GM12878 (cell line): ENCODE results near the gene CCDC27. TPM values are rescaled to one million over a fixed set of nuclear protein-coding genes. Genes with fewer than 3 reads are reported as not detected.

Experiments
- ATAC-seq: fragments of 200-7000 bp; cut with Tn5 transposase; 3 replicates; pipeline ENCODE4 v1.9.1; 2020; ENCODE audit warnings: mild to moderate bottlenecking, moderate library complexity
- BruUV-seq: library from RNA; stranded (reverse); fragments of 400-500 nt; replicated peaks from 2 replicates; lab custom pipeline; 2021; lab: Mats Ljungman, UMichigan
- CTCF ChIA-PET: fragments of 300-600 bp; sonication (Branson Sonifier 250); formaldehyde crosslinking; extraction: SDS; loops from one replicate; lab custom pipeline; 2021; ENCODE audit warnings: inconsistent platforms; lab: Yijun Ruan, JAX
- POLR2A ChIA-PET: fragments of 350-600 bp; formaldehyde crosslinking; extraction: SDS; loops from one replicate; lab custom pipeline; 2021; ENCODE audit warnings: inconsistent platforms; lab: Charles Lee
- RAD21 ChIA-PET: fragments of 300-600 bp; sonication (Branson Sonifier 250); formaldehyde crosslinking; loops from one replicate; lab custom pipeline; 2023; ENCODE audit warnings: antibody characterized with exemption; ENCODE audit not compliant: unreplicated experiment; lab: Charles Lee
- SMC1A ChIA-PET: fragments of 300-600 bp; sonication (Branson Sonifier 250); formaldehyde crosslinking; loops from one replicate; lab custom pipeline; 2023; ENCODE audit not compliant: unreplicated experiment, uncharacterized antibody; lab: Charles Lee
- DNase-seq: peaks from one replicate; pipeline ENCODE4 v3.0.0-alpha.2; 2011; ENCODE audit warnings: low read depth, low spot score
- FAIRE-seq: peaks from 3 replicates; lab custom pipeline; 2011; peaks lifted over from hg19 to GRCh38; lab: Jason Lieb, UNC
- H2AFZ ChIP-seq: 2 replicates; pipeline ENCODE4 v1.6.0; 2011; ENCODE audit warnings: low read depth, low read length, control low read depth; ENCODE audit not compliant: control insufficient read depth
- H3K27ac ChIP-seq: 2 replicates; pipeline ENCODE4 v1.5.1; 2011; ENCODE audit warnings: control low read depth; ENCODE audit not compliant: control insufficient read depth, insufficient read depth
- H3K27me3 ChIP-seq, 2 experiments: replicated peaks in 1 of 2; 2 replicates each; pipeline versions ENCODE4 v1.6.0 to v1.6.1; 2011; ENCODE audit warnings: low read length in 1 of 2; ENCODE audit not compliant: control insufficient read depth in 2 of 2, insufficient read depth in 2 of 2
- H3K36me3 ChIP-seq, 2 experiments: 2 replicates each; pipeline ENCODE4 v1.5.1; 2011; ENCODE audit warnings: low read length in 1 of 2; ENCODE audit not compliant: control insufficient read depth in 2 of 2, insufficient read depth in 2 of 2
- H3K4me1 ChIP-seq: 2 replicates; pipeline ENCODE4 v1.6.1; 2011; ENCODE audit warnings: mild to moderate bottlenecking, low read length, moderate library complexity, mixed read lengths; ENCODE audit not compliant: control insufficient read depth, insufficient read depth
- H3K4me2 ChIP-seq: 2 replicates; pipeline ENCODE4 v1.6.0; 2011; ENCODE audit warnings: control low read depth; ENCODE audit not compliant: control insufficient read depth, insufficient read depth
- H3K4me3 ChIP-seq: fragments of 200-600 bp; sonication (generic); 2 replicates; pipeline ENCODE4 v1.5.1; 2016
- H3K79me2 ChIP-seq: 2 replicates; pipeline ENCODE4 v1.6.0; 2011; ENCODE audit warnings: low read length; ENCODE audit not compliant: control insufficient read depth, insufficient read depth
- H3K9ac ChIP-seq: 2 replicates; pipeline ENCODE4 v1.8.0; 2011; ENCODE audit warnings: low read length, control low read depth, mixed read lengths; ENCODE audit not compliant: control insufficient read depth, insufficient read depth
- H3K9me3 ChIP-seq: replicated peaks from 3 replicates; pipeline ENCODE4 v1.5.1; 2011; ENCODE audit warnings: mild to moderate bottlenecking, low read length; ENCODE audit not compliant: control insufficient read depth, insufficient read depth
- H4K20me1 ChIP-seq: 2 replicates; pipeline ENCODE4 v1.6.0; 2011; ENCODE audit not compliant: control insufficient read depth, insufficient read depth
- BACH1 ChIP-seq: fragments of 450-650 bp; IDR thresholded peaks from 2 replicates; pipeline ENCODE4 v1.6.1; 2017; ENCODE audit warnings: mild to moderate bottlenecking, borderline replicate concordance
- CEBPB ChIP-seq, 2 experiments: fragments of 150-350 bp in 1 of 2; IDR thresholded peaks; 2 replicates each; pipeline ENCODE4 v1.6.1; 2012 to 2014; ENCODE audit warnings: low read depth in 2 of 2, low read length in 2 of 2, borderline replicate concordance in 1 of 2, inconsistent platforms in 1 of 2
- KAT2A ChIP-seq: conservative IDR thresholded peaks from 2 replicates; pipeline ENCODE4 v1.6.1; 2011; ENCODE audit warnings: low read depth, low read length; ENCODE audit not compliant: control insufficient read depth
- NBN ChIP-seq: fragments of 450-650 bp; IDR thresholded peaks from 2 replicates; pipeline ENCODE4 v1.6.1; 2016
- NRF1 ChIP-seq: conservative IDR thresholded peaks from 2 replicates; pipeline ENCODE4 v1.6.1; 2011; ENCODE audit warnings: mild to moderate bottlenecking, low read depth, low read length, improper control_type of control experiment
- TCF3 ChIP-seq: IDR thresholded peaks from 2 replicates; pipeline ENCODE4 v1.6.1; 2012; ENCODE audit warnings: low read depth, mild to moderate bottlenecking, low read length, borderline replicate concordance; ENCODE audit not compliant: insufficient read depth
- WGBS: methylation state at CpG from one replicate; pipeline ENCODE4 v1.1.6; 2016; ENCODE audit warnings: low lambda C conversion rate; ENCODE audit not compliant: insufficient replicate concordance, insufficient coverage; ENCODE audit errors: missing lambda C conversion rate; 5-methylcytosine and 5-hydroxymethylcytosine counted together
- in situ Hi-C: fragments of 300-500 bp; cut with MboI; formaldehyde crosslinking; loops from 9 replicates; pipeline ENCODE4 v1.14.3; 2018; ENCODE audit warnings: mixed read lengths
- intact Hi-C: fragments of 100-400 bp; cut with micrococcal nuclease; formaldehyde crosslinking; loops from one replicate; pipeline ENCODE4 v1.14.2; 2022; ENCODE audit not compliant: unreplicated experiment
- polyA plus RNA-seq, 11 experiments: library from polyadenylated mRNA; depleted of rRNA in 4 of 11; unstranded in 6 of 11; stranded (reverse) in 5 of 11; fragments of >200 nt; fragmentation: Nextera tagmentation in 4 of 11; fragmentation: Illumina TruSeq in 1 of 11; extraction: Ambion mirVana in 4 of 11; extraction: Trizol in 1 of 11; gene quantifications; 1 replicate in 1 of 11; 2 replicates in 10 of 11; pipeline versions ENCODE4 v1.2.1 to v1.2.3, GENCODE V29; 2011 to 2016; ENCODE audit warnings: inconsistent platforms in 2 of 11, missing spikeins in 2 of 11, low read depth in 1 of 11
- total RNA-seq, 4 experiments: library from RNA; depleted of rRNA in 3 of 4; stranded (reverse); fragments of >200 nt in 3 of 4; fragmentation: Illumina TruSeq in 1 of 4; extraction: Trizol in 1 of 4; gene quantifications; 2 replicates each; pipeline versions ENCODE4 v1.2.1 to v1.2.3, GENCODE V29; 2013 to 2021

Gene CCDC27
- total and polyA plus RNA-seq, 10 of the 15 experiments (the other 5 are each of a cell fraction or from before 2014, with no cell fraction given): 0.05 TPM; not detected in 9

GRCh38 chr1:3803905-3804626 is 51.8 kb downstream of the CCDC27 start:
- FAIRE-seq (no peak), DNase-seq (no peak), ATAC-seq (peak; percentile 25; the same call in 1 of the 3 replicates)
- H3K36me3 ChIP-seq: no peaks in the 10 kb centered on the region
- no peaks in the 10 kb centered on the region; a peak in 1 of 4 replicates for H3K27me3 ChIP-seq
- H3K9ac ChIP-seq: peak overlapping the region; percentile 4; the same call in 1 of the 2 replicates
- peaks cover 3% of the 10 kb centered on the region; the same call in 2 of the 3 replicates for H3K9me3 ChIP-seq
- ChIA-PET SMC1A (interaction anchor here (1.1 to 1.7 kb wide), 4 partner anchors 10 to 185 kb away, joined by 3 to 6 read pairs (median 3); no protein-coding TSS in a partner anchor), POLR2A (interaction anchor here (1.1 kb wide), 1 partner anchor 11 kb away, joined by 4 read pairs; no protein-coding TSS in a partner anchor), CTCF (interaction anchor here (0.7 to 1.2 kb wide), 7 partner anchors 10 to 1510 kb away, joined by 3 to 4 read pairs (median 3); no protein-coding TSS in a partner anchor), RAD21 (interaction anchor here (0.7 to 1.2 kb wide), 3 partner anchors 8 to 131 kb away, joined by 3 to 5 read pairs (median 4); partner anchors contain the start of gene LRRC47)
- H3K27ac ChIP-seq: no peak overlapping the region
- 0 out of 2 replicates have a peak overlapping the region, but pooled peaks have one; percentile 26 for H3K4me2 ChIP-seq
- H3K79me2 ChIP-seq: no peaks in the 10 kb centered on the region
- BruUV-seq: no TSS peak
- intact Hi-C loops: no loop called here
- WGBS: 59% methylated on average over 19 of the region's 19 CpGs
- peak overlapping the region; percentile 52 for H2AFZ ChIP-seq
- in situ Hi-C loops: no loop called here
- H3K4me1 ChIP-seq: peaks cover 12% of the 10 kb centered on the region
- H4K20me1 ChIP-seq: no peaks in the 10 kb centered on the region
- TF ChIP-seq CEBPB (IDR thresholded peaks at IDR 0.05; ENCODE audit: borderline replicate concordance in 1 of 2, low read depth in 2 of 2, low read length in 2 of 2) (no peak), BACH1 (no peak), NBN (no peak), TCF3 (no peak), KAT2A (no peak), NRF1 (no peak)
- 0 out of 2 replicates have a peak overlapping the region, but pooled peaks have one; percentile 12 for H3K4me3 ChIP-seq
